ENCODE measurements around the gene PRKCA. TPM values are rescaled to one million over a fixed set of nuclear protein-coding genes. Genes with fewer than 3 reads are reported as not detected.
A peak's percentile ranks its signal among the peaks of the same experiment; 100 is the strongest.

The PRKCA gene
- total RNA-seq, 1 donor from 2014 or later = 29.0 TPM

- no peak overlapping the region for H3K27ac ChIP-seq
- no peaks in the 10 kb centered on the region for H3K27me3 ChIP-seq (ENCODE audit: low read depth)
- intact Hi-C loops (cut with DNase I) = no loop called here
- H3K4me1 ChIP-seq = peaks cover 30% of the 10 kb centered on the region
- no peak for DNase-seq
- no peak for ATAC-seq
- no peak overlapping the region for H3K4me3 ChIP-seq
- TF ChIP-seq CTCF (IDR thresholded peaks at IDR 0.05) = no peak
- H3K9me3 ChIP-seq = no peaks in the 10 kb centered on the region
- no peaks in the 10 kb centered on the region for H3K36me3 ChIP-seq
These were observed 158.1 kb downstream of the PRKCA start for GRCh38 chr17:66460558-66460957.

- Histone ChIP-seq H3K4me1 (peaks cover 30% of the 10 kb centered on the region), H3K36me3 (no peaks in the 10 kb centered on the region), H3K27me3 (ENCODE audit: low read depth) (no peaks in the 10 kb centered on the region), H3K9me3 (no peaks in the 10 kb centered on the region), H3K4me3 (no peak overlapping the region), H3K27ac (no peak overlapping the region)
- ATAC-seq = no peak
- TF ChIP-seq CTCF (IDR thresholded peaks at IDR 0.05) = no peak
- no peak for DNase-seq
- intact Hi-C loops (cut with DNase I) = no loop called here
These were observed 159.1 kb downstream of the PRKCA start for GRCh38 chr17:66461343-66461995.

GRCh38 chr17:66462010-66462409, 159.6 kb downstream of the PRKCA start:
- ATAC-seq (peak in 1 of 2 donors; percentile 37), DNase-seq (no peak)
- no peak overlapping the region for H3K27ac ChIP-seq
- H3K36me3 ChIP-seq = no peaks in the 10 kb centered on the region
- no peak overlapping the region for H3K4me3 ChIP-seq
- no peak for TF ChIP-seq CTCF (IDR thresholded peaks at IDR 0.05)
- no peaks in the 10 kb centered on the region for H3K9me3 ChIP-seq
- H3K4me1 ChIP-seq = peaks cover 32% of the 10 kb centered on the region
- intact Hi-C loops (cut with DNase I) = no loop called here
- H3K27me3 ChIP-seq (ENCODE audit: low read depth) = no peaks in the 10 kb centered on the region

- DNase-seq (no peak), ATAC-seq (no peak)
- Histone ChIP-seq H3K4me3 (no peak overlapping the region), H3K4me1 (peaks cover 55% of the 10 kb centered on the region), H3K27me3 (ENCODE audit: low read depth) (no peaks in the 10 kb centered on the region), H3K9me3 (no peaks in the 10 kb centered on the region), H3K36me3 (no peaks in the 10 kb centered on the region), H3K27ac (no peak overlapping the region)
- intact Hi-C loops (cut with DNase I) = no loop called here
- TF ChIP-seq CTCF (IDR thresholded peaks at IDR 0.05) = no peak
These were observed 162.5 kb downstream of the PRKCA start for GRCh38 chr17:66464921-66465320.

GRCh38 chr17:66465701-66466100, 163.3 kb downstream of the PRKCA start:
- ATAC-seq = no peak
- intact Hi-C loops (cut with DNase I) = no loop called here
- no peak overlapping the region for H3K4me3 ChIP-seq
- H3K27me3 ChIP-seq (ENCODE audit: low read depth) = no peaks in the 10 kb centered on the region
- peaks cover 53% of the 10 kb centered on the region for H3K4me1 ChIP-seq
- no peak overlapping the region for H3K27ac ChIP-seq
- H3K36me3 ChIP-seq = no peaks in the 10 kb centered on the region
- no peak for TF ChIP-seq CTCF (IDR thresholded peaks at IDR 0.05)
- no peak for DNase-seq
- H3K9me3 ChIP-seq = no peaks in the 10 kb centered on the region
